Pons (tissue), 1 donor: ENCODE measurements around the gene CBX6.
"Not testable (repeated sequence)": the region's sequence is repeated elsewhere in the genome, so short reads cannot be mapped to it uniquely, and the experiment has no call there.

ENCODE experiments used
- DNase-seq: peaks from one replicate; pipeline ENCODE4 v3.0.0-alpha.2; 2016; ENCODE audit warnings: low spot score

The CBX6 gene

GRCh38 chr22:38872172-38872830, at the start of gene CBX6:
Gene CBX6 (minus strand): TSS chr22:38872216. CDS start chr22:38872190, 26 bp downstream.
- peak; percentile 89 for DNase-seq

DNA sequence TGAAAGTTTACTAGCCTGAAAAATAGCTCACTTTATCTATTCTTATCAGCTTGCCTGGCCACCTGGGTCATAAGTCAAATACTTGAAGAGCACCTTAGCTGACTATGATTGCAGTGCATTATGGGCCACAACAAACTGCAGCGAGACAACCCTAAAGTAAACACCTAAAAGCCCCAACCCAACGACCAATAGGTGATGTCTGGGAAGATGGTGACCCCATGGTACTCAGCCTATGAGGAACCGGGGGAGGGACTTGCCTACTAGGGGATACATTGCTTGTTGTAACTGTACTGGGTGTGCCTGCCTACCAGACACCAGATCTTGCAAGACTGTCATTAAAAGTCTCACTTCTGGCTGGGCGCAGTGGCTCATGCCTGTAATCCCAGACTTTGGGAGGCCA, 49.8 kb upstream of the CBX6 start:
- DNase-seq, result no peak

DNA sequence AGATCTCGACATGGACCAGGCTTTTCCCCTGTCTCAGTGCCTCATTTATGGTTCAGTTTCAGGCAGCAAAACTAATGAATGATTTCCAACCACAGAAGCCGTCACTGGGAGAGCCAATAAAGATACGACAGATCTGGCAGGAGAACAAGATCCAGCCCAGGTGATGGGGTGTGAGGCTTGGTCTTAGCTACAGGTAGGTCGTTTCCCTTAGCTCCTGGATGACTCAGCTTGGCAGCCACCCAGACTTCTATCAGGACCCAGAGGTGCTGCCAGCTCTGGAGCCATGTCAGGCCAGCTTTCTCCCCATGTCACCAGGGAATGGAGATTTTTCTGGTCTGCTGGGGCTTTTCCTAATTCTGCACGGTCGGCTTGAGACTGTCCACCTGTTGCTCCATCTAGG, 49.1 kb upstream of the CBX6 start:
- no peak for DNase-seq

GRCh38 chr22:38919631-38920190, 47.7 kb upstream of the CBX6 start:
- DNase-seq, result no peak

DNA sequence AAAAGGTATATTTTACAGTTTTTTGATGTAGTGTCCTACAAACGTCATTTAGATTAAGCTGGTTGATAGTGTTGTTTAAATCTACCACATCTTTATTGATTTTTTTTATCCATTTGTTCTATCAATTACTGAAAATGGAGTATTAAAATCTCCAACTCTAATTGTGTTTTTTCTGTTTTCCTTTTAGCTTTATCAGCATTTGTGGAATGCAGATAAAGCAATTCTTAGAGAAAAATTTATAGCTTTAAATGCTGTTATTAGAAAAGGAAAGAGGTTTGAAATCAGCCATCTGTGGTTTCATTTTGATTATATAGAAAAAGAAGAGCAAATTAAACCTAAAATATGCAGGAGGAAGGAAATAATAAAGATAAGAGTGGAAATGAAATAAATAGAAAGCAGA, 39.4 kb upstream of the CBX6 start:
- no peak for DNase-seq

GRCh38 chr22:38907767-38908166, 35.8 kb upstream of the CBX6 start:
- no peak for DNase-seq

DNA sequence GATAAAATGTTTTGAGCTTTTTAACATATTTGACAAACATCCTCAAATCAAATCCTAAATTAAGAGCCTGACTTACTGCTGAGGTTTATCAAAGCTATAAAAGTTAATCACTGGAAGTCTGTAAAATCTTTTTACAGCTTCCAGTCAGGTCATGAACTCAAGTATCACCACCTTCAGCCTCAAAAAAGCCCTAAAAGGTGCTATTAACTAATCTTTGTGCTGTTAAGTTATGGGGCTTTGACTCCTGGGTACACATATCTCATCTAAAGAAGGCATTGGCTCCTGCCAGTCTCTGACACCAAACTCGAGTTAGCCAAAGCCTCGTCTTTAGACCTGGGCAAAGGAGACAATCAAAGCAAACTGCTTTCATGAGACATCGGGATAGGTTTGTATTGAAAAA, 34.0 kb upstream of the CBX6 start:
- DNase-seq, result no peak

- DNase-seq, result not testable (repeated sequence)
Measured at GRCh38 chr22:38904052-38904617, 32.1 kb upstream of the CBX6 start.

DNA sequence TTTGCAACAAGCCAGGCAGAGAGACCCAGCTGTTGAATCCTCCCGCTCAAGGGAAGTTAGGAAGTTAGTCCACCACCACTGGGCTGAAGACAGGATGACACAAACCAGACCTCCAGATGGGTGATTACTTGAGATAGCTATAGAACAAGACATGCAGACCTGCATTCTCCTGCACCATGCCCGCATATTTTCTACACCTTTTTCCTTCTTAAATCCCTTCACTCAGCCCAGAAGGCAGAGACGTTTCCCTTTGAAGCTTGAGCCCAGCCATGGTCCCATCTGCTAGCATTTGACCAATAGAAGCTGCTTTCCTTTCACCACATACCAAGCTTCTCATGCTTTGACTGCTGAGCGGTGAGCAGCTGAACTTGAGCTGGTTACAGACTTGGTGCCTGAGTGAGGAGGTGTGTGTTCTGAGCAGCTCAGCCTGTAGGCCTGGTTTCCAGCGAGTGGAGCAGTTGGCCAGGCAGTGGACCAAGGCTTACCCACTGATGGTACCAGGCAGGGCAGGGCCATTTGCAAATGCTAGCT, 29.2 kb upstream of the CBX6 start:
- no peak for DNase-seq

GRCh38 chr22:38900677-38901076, 28.7 kb upstream of the CBX6 start:
- no peak for DNase-seq

GRCh38 chr22:38891256-38891655, 19.2 kb upstream of the CBX6 start:
- no peak for DNase-seq

DNA sequence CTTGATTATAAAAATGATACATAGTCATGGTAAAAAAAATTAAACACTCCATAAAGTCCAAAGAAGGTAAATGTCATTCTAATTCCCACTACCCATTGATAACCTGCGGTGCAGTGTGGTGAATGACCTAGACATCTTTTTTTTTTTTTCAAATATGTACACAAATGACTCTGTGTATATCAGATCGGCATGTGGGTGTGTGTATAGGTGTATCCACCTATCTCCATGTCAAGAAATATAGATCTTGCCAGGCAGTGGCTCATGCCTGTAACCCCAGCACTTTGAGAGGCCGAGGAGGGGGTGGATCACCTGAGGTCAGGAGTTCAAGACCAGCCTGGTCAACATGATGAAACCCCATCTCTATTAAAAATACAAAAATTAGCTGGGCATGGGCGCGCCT, 18.4 kb upstream of the CBX6 start:
- DNase-seq, result no peak

DNA sequence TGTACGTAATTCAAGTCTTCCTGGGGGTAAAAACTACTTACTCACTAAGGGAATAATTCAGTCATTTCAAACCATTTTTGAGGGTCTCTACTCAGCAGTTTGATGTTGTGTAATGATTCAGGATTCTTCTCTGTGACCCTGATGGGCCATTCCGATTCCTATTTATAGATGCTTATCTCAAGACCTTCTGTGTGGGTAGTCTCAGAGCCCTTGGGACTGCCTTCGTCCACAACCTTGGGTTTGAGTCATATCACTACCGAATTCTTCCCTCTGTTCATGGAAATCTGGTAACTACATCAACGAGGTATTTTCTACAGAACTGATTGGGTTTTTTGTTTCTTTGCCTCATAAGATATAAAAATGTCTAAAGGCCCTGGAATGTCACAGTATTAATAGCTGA, 14.3 kb upstream of the CBX6 start:
- no peak for DNase-seq

- no peak for DNase-seq
Measured at GRCh38 chr22:38882972-38883622, 11.1 kb upstream of the CBX6 start.

DNA sequence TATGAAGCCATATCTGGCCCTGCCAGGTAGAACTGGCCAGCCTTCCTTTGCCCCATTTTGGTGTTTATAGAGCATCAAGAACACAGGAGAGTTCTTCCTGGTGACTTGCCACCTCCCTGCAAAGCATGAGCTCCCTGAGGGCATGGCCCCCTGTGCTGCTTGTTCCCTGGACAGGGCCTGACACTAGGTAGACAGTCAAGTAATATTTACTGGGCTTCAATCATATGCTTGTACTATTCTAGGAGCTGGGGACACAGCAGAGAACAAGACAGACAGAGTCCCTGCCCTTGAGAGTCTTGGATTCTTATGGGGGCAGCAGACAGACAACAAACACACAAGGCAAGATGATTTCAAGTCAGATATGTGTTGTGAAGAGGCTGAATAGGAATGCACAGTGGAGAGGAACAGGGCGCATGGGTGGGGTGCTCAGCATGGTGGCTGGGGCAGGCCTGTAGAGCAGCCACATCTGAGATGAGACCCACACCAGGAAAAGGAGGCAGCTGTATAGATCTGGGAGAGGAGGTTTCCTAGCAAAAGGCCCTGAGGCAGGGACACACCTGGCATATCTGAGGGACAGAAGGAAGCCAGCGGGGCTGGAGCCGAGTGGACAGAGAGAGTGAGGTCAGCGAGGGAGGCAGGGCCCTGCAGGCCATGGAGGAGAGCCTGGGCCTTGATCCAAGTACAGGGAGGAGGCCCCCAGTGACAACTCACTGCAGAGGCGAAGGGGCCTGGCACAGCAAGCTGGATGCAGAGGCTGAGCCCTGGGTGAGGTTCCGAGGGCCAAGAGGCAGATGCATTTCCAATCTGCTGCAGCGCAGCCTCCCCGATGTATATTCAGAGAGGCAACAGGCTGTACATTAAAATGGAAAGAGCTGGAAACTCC, 10.2 kb upstream of the CBX6 start:
- peak; percentile 36 for DNase-seq

DNA sequence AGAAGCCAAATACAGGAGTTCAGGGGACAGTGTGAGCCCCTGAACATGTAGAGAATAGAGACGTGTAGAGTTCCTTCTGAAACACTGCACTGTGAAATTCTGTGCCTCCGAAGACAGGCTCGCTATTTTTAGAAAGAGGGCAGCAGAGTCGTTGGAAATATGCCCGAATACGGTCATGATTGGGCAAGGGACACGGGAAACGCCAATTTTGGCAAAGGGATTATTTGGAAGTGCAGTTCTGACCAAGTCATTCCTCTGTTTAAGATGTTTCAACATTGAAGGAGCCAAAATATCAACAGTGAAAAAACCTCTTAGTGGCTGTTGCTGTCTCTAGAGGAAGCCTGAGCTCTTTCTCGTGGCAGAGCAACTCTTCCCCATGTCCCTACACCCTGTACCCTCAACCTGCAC, 9.5 kb upstream of the CBX6 start:
- peak; percentile 64 for DNase-seq

GRCh38 chr22:38879961-38880360, 7.9 kb upstream of the CBX6 start:
- no peak for DNase-seq

- no peak for DNase-seq
Measured at GRCh38 chr22:38879108-38879729, 7.2 kb upstream of the CBX6 start.

DNA sequence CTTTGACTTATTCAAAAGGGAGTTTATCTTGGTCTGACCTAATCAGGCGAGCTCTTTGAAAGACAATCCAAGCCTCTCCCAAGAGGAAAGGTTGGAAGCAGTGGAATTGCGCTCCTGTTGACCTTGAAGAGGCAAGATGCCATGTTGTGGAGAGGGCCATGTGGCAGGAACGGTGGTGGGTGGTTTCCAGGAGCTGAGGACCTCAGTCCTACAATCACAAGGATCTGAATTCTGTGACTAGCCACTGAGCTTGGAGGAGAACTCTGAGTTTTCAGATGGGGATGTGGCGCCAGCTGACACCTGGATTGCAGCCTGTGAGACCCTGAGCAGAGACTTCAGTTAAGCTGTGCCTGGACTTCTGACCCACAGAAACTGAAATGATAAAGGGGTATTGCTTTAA, 6.0 kb upstream of the CBX6 start:
- no peak for DNase-seq

DNA sequence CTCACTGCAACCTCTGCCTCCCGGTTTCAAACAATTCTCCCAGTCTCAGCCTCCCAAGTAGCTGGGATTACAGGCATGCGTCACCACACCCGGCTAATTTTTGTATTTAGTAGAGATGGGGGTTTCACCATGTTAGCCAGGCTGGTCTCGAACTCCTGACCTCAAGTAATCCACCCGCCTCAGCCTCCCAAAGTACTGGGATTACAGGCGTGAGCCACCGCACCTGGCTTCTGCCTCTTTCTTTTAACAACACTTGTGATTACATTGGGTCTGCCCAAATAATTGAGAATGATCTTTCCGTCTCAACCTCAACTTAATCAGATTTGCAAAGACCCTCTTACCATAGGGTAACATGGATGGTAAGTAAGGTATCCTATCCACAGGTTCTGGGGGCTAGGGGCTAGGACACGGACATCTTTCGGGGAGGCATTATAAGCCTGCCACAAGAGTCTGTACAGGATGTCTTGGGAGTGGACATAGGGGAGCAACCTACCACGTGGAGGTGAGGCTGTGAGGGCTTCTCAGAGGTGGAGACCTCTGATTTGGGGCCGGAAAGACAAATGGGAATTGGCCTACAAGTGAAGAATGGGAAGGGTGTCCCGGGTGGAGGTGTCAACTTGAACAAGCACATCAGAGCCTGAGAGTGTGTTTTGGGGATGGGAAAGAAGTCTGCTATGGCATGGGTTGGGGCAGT, 2.7 kb upstream of the CBX6 start:
- no peak for DNase-seq
